Germinal center (tissue), 1 donor: ENCODE measurements around the gene FAM20C.

Source experiments
- DNase-seq: peaks from one replicate; pipeline ENCODE4 v3.0.0; 2012; ENCODE audit warnings: mixed read lengths, low spot score

Gene FAM20C

DNA sequence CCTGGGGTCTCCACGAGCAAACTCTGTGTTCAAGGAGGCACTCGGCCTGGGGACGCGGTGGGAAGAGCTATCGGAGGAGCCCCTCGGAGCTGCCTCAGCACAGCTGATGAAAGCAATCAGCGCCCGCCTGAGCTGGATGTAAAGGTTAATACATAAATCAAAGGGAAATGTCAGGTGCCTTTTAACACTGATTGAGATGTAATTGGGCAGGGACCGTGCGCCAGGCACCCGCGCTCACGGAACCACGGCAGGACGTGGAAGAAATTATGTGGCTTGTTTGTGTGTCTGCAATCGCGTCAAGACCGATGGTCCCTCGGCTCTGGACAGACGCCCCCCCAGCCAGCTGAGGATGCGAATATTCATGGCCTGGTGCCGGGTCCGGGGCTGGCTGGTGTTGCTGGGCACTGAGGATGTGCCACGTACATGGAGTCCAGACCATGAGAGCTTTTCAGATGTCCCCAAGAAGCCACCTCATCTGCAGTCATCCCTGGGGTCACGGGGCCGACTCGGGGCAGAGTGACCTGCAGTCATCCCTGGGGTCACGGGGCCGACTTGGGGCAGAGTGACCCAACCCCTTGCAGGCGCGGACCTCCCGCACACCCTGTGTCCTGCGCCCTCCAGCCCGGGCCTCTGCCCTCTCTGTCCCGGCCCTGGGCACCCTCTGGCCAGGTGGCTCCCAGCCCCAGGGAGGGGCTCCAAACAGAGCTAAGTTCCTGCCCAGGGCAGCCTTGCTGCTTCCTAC, 113.2 kb downstream of the FAM20C start:
- DNase-seq = no peak

DNA sequence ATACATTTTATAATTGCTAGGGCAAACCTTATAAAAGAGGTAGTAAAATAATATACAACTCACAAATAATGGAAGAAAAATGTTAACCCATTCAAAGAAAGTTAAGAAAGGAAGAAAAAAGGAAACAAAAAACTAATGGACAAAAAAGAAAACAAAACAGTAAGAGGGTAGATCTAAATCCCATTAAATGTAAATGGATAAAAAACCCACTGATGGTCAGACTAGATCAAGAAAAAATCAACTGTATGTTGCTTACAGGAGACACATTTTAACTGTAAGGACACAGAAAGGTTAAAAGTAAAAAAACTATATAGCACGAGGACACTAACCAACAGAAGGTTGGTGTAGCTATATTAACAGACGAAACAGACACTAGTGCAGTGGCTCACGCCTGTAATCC, 115.6 kb downstream of the FAM20C start:
- no peak for DNase-seq

DNA sequence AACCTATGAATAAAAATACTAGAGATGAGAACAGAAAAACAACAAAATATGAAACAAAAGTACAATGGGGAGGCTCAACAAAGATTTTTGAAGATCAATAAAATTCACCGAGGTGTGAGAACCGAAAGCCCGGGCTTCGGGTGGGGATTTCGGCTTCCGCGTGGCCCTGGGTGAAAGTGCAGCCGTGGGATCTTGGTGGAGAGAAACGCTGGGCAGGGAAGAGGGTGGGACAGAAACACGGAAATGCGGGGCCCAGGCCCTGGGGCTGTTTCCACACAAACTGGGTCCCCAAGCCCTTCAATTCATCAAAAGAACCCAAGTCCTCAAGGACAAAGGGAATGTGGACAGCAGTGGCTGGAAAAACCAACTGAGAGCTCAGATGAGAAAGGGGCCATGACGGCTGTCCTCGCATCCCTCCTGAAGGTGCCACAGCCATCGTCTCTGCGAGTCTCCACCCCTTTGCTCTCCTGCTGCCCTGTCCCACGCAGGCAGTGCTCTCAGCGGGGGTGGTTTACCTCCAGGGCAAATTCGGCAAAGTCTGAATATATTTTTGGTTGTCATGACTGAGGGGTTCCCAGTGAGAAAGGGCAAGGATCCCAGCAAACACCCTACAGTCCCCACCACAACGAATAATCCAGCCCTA, 117.3 kb downstream of the FAM20C start:
- no peak for DNase-seq
